Measurements from ENCODE around the gene RHEX.

DNA sequence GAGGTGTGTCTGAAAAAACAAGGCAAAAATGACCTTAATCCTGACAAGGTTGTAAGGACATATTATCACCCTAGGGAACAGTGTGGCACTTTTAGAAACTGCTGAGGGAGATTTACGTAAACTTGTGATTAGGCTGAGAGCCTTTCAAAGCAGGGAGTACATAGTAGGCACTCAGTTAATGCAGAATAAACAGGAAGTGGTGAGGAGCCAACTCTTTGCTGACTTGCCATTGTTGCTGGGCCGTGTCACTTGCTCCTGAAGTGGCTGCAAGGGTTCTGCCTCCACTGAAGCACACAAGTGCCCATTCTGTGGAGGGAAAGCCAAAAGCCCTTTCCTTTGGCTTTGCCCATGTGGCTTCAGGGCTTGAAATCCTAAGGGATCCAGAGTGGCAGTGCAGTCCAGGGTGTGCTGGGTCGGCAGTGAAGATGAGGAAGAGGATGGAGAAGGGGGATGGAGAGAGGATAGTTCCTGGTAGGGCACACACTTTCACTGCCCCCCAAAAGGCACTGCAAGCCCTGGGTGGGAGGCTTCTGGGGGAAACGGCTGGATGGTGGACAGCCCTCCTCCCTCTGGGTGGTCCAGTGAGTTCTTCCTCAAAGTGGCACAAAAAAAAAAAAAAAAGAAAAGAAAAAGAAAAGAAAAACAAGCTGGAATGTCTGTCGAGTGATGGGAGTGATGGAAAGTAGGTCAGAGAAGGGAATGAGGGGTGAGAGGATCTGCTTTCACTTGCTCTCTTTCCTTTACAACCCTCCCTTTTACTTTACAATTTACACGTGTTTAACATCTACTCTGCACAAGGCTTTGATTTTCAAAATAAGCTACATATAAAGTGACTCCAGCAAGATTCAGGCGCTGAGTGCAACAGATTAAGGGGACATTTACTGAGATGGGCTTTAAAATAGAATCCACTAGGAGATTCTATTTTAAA is 13.7 kb upstream of the RHEX start:
- TF ChIP-seq, protein P1, sequence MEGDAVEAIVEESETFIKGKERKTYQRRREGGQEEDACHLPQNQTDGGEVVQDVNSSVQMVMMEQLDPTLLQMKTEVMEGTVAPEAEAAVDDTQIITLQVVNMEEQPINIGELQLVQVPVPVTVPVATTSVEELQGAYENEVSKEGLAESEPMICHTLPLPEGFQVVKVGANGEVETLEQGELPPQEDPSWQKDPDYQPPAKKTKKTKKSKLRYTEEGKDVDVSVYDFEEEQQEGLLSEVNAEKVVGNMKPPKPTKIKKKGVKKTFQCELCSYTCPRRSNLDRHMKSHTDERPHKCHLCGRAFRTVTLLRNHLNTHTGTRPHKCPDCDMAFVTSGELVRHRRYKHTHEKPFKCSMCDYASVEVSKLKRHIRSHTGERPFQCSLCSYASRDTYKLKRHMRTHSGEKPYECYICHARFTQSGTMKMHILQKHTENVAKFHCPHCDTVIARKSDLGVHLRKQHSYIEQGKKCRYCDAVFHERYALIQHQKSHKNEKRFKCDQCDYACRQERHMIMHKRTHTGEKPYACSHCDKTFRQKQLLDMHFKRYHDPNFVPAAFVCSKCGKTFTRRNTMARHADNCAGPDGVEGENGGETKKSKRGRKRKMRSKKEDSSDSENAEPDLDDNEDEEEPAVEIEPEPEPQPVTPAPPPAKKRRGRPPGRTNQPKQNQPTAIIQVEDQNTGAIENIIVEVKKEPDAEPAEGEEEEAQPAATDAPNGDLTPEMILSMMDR (IDR thresholded peaks at IDR 0.05), result no peak
- no peak for TF ChIP-seq POLR2A (IDR thresholded peaks at IDR 0.05)
